DMS53 treated with DMSO at 0.1 percent for 48 hours (cell line): Measurements from ENCODE around the gene STEAP1B.

Experiments
- DNase-seq: peaks from one replicate; lab custom pipeline; 2025; ENCODE audit not compliant: unreplicated experiment; lab: John Stamatoyannopoulos, UW

STEAP1B gene

DNA sequence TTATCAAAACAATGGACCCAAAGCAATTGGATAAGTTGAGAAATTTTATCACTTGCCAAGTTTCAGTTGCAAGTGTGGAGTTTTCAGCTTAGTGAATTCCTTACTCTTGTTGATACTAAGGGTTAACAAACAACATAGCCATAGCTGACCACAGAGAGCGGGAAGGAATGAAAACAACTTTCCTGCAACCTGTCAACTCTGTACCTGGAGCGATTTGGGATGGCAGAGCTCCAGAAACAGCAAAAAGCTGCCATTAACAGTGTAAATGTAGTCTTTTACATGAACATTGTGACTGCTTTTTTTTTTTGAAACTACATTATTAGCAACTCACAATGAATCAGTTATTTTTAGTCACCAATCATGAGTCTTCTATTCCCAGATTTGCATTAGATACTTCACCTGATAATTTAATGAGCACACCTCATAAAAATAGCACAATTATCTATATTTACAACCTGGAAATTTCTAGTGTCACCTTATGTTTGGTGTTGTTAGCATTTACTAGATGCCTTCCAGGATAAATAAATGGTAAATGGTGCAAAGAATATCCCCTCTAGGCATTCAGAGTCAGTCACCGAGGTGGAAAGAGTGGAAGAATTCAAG, 95.5 kb downstream of the STEAP1B start:
- no peak for DNase-seq

- DNase-seq, result no peak
Measured at GRCh38 chr7:22403344-22403743, 96.6 kb downstream of the STEAP1B start.

DNA sequence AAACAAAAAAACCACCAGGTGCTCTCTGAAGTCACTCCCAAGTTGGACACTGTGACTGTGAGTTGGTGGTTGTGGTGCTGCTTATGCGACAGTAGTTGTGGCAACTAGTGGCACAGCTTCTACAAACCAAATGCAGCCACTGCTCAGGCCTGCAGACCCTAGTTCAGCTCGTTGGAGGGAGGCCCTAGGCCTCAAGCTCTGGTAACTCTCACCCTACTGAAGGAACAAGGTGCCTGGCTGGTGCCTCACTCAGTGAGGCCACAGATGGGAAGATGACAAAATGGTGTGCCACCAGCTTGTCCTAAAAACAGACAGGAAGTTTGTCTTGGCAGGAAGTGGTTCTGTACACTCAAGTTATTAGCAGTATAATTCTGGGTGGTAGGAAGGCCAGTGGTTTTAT, 97.7 kb downstream of the STEAP1B start:
- no peak for DNase-seq

- no peak for DNase-seq
Measured at GRCh38 chr7:22400936-22401553, 98.9 kb downstream of the STEAP1B start.

DNA sequence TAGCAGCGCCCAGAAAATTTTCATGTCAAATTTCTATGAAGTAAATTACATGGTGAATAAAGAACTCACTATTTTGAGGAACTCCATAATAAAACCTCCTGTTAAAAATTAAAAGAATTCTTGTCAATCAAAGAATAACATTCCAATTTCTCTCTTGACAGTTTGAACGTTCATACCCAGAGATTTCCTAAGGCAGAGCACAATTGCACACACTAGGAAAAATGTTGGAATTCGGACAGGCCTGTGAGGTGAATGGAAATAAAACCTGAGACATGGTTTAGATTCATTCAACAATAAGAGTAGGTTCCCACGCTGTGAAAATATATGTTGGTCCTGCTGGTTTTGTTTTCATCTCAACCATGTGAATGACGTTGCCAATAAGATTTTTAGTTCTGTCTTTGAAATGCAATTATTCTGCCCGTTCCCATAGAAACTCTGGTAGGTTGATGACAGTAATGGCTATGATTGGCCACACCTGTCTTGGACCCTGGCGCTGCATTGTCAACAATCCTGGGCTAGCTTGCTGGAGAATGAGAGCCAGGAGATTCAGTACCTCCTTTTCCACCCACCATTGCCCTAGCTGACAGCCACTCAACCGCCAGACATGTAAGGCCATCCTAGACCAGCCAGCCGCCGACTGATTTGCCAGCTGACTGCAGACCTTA, 99.7 kb downstream of the STEAP1B start:
- no peak for DNase-seq

DNA sequence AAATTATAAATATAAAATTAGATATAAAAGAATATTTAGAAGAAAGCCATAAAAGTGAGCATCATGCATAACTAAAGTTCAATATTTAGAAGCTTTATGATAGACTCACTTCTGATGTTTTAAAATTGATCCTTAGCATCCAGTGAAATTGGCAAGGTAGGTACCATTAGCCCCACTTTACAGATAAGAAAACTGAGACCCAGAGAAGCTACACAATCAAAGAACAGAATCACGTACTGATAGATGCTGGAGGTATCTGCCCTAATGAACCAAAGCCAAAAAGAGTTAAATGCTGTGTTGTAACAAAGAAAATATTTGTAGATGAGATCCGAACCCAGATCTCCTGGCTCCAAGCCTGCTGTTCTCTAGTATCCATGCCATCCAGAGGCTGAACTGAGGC, 100.4 kb downstream of the STEAP1B start:
- DNase-seq, result no peak

DNA sequence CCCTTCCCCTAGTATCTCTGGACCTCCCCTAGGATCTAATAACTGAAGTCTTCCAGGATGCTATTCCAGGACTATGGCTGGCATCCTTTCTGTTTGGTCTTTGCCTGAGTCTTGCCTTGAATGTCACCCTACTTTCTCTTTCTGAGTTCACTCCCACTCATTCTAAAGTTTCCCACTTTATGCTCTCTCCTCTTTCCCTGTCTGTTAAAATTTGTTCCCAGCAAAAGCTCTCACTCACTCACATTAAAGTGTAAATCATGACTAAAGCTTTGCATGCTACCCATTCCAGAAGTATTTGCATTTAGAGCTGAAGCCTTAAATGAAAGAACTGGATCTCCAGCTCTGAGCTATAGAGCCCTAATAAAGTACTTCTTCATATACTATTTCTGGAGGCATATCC, 100.9 kb downstream of the STEAP1B start:
- DNase-seq, result no peak

- DNase-seq, result no peak
Measured at GRCh38 chr7:22397981-22398380, 102.0 kb downstream of the STEAP1B start.

- DNase-seq, result no peak
Measured at GRCh38 chr7:22395222-22395621, 104.8 kb downstream of the STEAP1B start.

GRCh38 chr7:22394739-22395138, 105.2 kb downstream of the STEAP1B start:
- peak; percentile 69 for DNase-seq

DNA sequence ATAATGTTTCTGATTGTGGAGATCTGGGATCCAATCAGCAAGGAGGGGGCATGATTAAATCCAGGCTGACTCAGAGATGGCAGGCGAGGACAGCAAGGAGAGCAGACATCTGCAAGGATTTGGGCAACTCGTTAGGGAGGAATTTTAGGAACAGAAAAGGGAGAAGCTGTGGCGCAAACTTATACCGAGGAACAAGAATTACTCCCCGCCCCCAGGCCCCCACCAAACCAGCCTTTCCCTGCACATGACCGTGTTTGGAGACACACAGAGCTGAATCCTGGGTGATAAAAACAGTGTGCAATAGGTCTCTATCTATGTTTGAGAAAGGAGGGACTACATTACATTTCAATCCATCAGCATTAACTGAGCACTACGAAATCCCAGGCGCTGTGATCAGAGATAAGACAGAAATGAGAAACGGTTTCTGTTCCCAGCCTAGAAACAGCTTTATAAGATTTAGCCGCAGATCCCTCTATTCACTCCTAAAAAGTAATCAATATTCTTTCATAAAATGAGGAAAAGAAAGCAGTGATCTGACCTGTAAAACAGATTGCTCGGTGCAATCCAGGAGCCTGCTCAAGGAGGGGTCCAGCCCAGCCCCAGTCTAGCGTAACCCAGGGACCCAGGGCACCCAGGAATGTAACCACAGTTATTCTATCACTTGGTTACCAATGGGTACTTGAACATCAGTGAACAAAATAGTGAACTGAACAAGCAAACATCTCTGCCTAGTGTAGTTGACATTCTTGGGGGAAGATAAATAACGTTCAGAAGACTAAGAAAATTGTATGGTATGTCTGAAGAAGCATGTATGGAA, 105.9 kb downstream of the STEAP1B start:
- DNase-seq, result no peak

DNA sequence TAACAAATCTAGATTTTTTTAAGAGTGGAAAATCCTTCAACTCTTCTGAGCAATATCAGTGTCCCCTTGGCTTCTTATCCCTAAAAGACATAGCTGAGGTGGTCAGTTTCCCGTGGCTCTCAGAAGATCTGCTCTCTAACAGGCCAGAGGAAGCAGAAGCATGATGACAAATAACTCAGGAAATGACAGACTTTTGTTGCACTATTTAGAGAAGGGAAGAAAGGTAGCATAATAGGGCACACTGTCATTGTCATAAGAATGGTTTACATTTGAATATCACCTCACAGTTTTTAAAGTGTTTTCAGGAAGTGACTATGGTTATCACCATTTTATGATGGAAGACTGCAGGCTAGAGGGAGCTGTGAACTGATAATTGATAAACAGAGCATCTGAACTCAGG, 109.5 kb downstream of the STEAP1B start:
- DNase-seq, result peak; percentile 30

GRCh38 chr7:22389892-22390291, 110.1 kb downstream of the STEAP1B start:
- no peak for DNase-seq

DNA sequence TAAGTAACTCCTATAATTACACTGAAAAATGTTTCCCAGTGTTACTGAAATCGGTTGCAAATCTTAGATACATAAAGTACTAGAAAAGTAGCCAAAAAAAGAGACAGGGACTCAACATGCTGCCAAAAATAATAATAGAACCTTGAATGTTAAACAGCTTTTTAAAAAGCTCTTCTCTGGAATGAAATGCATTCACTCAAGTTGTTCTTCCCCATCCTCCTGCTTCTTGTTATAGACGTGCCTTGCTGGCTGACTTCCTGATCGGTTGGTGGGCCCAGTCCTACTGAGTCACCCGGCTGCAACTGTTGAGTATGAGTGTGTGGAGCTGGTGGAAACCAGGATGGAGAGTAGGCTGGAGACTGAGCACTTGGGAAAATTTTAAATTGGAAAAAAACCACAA, 112.4 kb downstream of the STEAP1B start:
- DNase-seq, result no peak

- DNase-seq, result no peak
Measured at GRCh38 chr7:22386865-22387264, 113.1 kb downstream of the STEAP1B start.

GRCh38 chr7:22386206-22386858, 113.7 kb downstream of the STEAP1B start:
- DNase-seq, result no peak

DNA sequence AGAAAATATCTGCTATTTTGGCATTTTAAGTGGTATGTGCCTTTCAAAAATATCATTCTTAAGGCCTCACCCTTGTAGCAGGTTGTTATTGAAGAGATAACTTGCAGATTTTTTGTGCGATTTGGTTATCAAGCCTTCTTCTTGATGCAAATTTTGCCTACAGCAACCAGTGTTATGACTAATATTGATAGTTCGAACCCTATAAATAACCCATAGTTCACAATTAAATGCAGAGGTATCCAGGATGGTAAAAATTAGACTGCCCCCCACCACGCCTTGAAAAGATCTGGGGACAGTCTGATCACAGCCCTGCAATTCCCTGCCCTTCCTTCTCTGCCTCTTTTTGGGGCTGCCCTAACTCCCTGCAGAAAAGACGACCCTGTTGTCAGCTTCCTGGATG, 114.7 kb downstream of the STEAP1B start:
- DNase-seq, result no peak

DNA sequence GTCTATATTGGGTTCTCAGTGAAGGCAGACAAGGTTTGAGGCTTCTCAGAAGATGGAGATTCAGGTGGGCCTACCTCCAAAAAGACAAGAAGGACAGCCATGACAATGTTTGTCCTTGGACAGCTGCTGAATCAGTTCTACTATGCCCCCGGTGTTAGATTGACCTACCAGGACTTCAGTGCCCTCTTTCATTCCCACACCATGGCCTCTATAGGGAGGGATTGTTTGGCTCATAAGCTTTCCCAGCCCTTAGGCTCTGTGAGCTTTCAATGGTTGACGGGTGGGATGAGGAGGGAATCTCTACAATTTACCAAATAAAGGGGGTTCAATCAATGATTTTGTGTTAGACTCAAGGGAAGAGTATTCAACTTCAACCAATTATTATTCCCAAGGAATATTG, 119.7 kb downstream of the STEAP1B start:
- no peak for DNase-seq

DNA sequence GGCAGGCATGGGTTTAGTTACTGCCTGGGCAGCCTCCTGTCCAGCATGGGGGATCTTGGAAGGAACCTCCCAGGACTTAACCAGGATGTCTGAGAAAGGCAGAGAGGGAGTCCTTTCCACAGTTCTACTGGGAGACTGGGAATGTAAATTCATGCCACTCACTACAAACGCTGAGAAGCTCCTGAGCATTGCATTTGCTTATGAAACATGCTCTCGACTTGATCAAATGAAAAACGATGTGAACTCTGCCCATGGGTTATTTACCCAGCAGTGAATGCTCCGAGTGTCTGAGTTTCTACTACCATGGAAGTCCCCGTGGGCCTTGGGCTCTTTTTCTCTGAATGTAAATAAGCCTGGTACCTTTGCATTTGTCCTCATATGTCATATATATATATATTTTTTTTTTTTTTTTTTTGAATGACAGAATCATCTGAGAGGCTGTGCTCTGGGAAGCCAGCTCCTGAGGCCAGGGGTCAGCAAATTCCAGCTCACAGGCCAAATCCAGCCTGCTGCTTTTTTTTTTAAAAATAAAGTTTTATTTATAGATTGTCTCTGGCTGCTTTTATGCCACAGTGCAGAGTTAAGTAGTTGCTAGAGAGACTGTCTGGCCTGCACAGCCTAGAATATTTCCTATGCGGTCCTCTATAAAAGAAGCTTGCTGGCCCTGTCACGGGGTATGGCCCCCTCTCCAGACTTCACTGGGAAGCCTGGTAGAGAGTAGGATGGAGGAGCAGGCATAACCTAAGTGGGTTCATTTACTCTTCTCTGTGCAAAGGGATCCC, 121.6 kb downstream of the STEAP1B start:
- no peak for DNase-seq

DNA sequence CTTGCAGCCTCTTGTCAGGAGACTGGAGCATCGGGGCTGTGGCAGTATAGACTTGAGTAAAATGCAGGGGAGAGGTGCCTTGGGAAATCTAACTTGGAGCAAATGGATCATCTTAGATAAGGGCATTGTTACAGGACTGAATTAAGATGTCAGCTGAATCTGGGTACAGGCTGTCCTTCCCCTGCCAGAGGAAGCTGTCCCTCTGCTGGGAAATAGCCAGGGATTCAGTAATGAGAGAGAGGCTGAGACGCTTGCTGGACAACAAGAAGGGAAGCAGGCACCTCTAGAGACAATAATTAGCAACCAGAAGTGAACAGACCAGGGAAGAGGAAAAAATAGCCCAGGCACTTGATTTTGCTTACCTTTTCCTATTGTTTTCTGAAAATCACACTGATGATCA, 122.3 kb downstream of the STEAP1B start:
- no peak for DNase-seq
